ENCODE measurements around the gene TBX2. TPM values are rescaled to one million over a fixed set of nuclear protein-coding genes. Genes with fewer than 3 reads are reported as not detected.

TBX2 gene
- total RNA-seq, 1 experiment from 2014 or later: not detected

DNA sequence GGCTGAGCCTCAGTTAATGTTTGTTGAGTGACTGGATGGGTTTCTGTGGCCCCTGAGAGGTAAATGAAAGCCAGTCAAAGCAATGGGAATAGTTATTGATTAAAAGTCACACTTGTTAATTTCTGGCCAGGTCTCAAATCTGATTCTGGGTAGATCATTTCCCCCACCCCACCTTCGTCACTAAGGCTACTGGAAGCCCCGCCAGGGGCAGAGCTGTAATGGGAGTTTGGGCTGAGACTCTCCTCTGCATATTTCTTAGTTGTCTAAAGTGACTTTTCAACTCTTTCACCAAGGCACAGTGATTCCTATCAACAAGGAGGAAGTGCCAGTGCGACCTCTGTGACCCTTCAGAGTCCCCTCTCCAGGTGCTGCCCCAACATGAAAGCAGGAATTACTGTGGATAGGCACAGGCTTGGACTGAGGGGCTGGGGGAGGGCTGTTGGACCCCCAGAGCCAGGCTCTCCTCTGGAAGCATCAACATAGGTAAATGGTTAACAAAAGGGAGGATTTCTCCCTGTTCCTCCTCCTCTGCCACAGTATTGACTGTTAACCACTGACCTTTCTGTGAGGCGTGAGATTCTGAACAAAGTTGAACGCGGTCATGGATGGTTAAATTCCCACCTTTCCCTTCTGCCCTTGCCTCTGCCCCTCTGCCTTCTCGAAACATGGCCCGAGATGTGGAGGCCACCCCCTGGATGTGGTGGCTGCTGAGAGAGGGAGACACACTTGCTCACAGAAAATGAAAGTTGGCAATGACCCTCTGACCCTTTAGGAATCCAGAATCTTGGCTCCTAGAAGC is 20.8 kb upstream of the TBX2 start:
- no TSS peak for BruUV-seq (replicated peaks)
- Histone ChIP-seq H3K27ac (ENCODE audit: low read depth, low read length, poor library complexity, severe bottlenecking) (no peak overlapping the region), H3K9me3 (ENCODE audit: low read depth, low read length, poor library complexity, severe bottlenecking) (no peaks in the 10 kb centered on the region), H3K4me3 (ENCODE audit: low read depth, low read length, poor library complexity, severe bottlenecking) (no peak overlapping the region), H3K4me1 (ENCODE audit: insufficient read depth, low read length, poor library complexity, severe bottlenecking) (no peaks in the 10 kb centered on the region), H3K36me3 (ENCODE audit: insufficient read depth, low read length, poor library complexity, severe bottlenecking) (no peaks in the 10 kb centered on the region), H3K27me3 (replicated peaks; ENCODE audit: insufficient read depth, low read depth, low read length, poor library complexity) (no peaks in the 10 kb centered on the region)
- intact Hi-C loops (cut with micrococcal nuclease; ENCODE audit: unreplicated experiment): no loop called here
- POLR2A ChIA-PET (ENCODE audit: low non-redundant PET): no interaction called here
- DNase-seq (ENCODE audit: low spot score): no peak
- CTCF ChIA-PET: no interaction called here
- no peak for TF ChIP-seq EZH2 (IDR thresholded peaks at IDR 0.05; ENCODE audit: borderline replicate concordance, low read depth, low read length, poor library complexity, severe bottlenecking)
- TF ChIP-seq, protein P1, sequence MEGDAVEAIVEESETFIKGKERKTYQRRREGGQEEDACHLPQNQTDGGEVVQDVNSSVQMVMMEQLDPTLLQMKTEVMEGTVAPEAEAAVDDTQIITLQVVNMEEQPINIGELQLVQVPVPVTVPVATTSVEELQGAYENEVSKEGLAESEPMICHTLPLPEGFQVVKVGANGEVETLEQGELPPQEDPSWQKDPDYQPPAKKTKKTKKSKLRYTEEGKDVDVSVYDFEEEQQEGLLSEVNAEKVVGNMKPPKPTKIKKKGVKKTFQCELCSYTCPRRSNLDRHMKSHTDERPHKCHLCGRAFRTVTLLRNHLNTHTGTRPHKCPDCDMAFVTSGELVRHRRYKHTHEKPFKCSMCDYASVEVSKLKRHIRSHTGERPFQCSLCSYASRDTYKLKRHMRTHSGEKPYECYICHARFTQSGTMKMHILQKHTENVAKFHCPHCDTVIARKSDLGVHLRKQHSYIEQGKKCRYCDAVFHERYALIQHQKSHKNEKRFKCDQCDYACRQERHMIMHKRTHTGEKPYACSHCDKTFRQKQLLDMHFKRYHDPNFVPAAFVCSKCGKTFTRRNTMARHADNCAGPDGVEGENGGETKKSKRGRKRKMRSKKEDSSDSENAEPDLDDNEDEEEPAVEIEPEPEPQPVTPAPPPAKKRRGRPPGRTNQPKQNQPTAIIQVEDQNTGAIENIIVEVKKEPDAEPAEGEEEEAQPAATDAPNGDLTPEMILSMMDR (conservative IDR thresholded peaks at IDR 0.05; ENCODE audit: low read depth, low read length): no peak

DNA sequence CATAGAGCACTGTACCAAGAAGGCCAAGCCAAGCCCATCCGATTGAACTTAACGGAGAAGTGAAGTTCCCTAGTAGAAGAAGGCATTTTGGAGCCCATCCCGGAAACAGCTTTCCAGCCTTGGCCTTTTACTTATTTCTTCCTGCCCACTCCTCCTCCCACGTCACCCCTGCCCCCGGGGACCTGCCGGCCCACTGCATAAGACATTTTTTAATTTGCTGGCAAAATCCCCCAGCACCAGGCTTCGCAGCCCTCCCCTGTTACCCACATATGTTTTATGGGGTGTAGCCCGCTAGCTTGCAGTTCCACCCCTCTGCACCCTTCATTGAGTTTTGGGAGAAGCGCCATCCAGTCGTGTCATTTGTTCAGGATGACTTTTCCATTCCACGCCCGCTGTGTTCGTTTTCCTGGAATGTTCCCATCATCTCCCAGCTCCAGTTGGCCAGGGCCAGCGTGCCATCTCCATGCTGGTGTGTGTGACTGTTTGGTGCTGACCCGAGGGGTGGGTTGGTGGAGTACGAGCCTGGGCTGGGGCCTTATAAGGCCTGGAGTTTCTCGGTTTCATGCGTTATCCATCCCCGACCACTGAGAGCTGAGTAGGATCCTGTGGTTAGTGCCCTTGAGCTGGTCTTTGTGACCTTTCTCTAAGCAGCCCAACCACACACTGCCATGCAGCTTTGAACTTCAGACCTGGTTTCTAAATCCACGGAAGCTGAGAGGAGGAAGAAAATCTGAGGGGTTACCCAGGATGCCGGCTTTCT is 20.0 kb upstream of the TBX2 start:
- TF ChIP-seq EZH2 (IDR thresholded peaks at IDR 0.05; ENCODE audit: borderline replicate concordance, low read depth, low read length, poor library complexity, severe bottlenecking): no peak
- TF ChIP-seq, protein P1 (conservative IDR thresholded peaks at IDR 0.05; ENCODE audit: low read depth, low read length): no peak
- no peaks in the 10 kb centered on the region for H3K27me3 ChIP-seq (replicated peaks; ENCODE audit: insufficient read depth, low read depth, low read length, poor library complexity)
- ChIA-PET POLR2A (ENCODE audit: low non-redundant PET) (no interaction called here), CTCF (no interaction called here)
- BruUV-seq (replicated peaks): no TSS peak
- H3K9me3 ChIP-seq (ENCODE audit: low read depth, low read length, poor library complexity, severe bottlenecking): no peaks in the 10 kb centered on the region
- intact Hi-C loops (cut with micrococcal nuclease; ENCODE audit: unreplicated experiment): no loop called here
- H3K27ac ChIP-seq (ENCODE audit: low read depth, low read length, poor library complexity, severe bottlenecking): no peak overlapping the region
- no peaks in the 10 kb centered on the region for H3K36me3 ChIP-seq (ENCODE audit: insufficient read depth, low read length, poor library complexity, severe bottlenecking)
- H3K4me3 ChIP-seq (ENCODE audit: low read depth, low read length, poor library complexity, severe bottlenecking): no peak overlapping the region
- DNase-seq (ENCODE audit: low spot score): no peak
- H3K4me1 ChIP-seq (ENCODE audit: insufficient read depth, low read length, poor library complexity, severe bottlenecking): no peaks in the 10 kb centered on the region

DNA sequence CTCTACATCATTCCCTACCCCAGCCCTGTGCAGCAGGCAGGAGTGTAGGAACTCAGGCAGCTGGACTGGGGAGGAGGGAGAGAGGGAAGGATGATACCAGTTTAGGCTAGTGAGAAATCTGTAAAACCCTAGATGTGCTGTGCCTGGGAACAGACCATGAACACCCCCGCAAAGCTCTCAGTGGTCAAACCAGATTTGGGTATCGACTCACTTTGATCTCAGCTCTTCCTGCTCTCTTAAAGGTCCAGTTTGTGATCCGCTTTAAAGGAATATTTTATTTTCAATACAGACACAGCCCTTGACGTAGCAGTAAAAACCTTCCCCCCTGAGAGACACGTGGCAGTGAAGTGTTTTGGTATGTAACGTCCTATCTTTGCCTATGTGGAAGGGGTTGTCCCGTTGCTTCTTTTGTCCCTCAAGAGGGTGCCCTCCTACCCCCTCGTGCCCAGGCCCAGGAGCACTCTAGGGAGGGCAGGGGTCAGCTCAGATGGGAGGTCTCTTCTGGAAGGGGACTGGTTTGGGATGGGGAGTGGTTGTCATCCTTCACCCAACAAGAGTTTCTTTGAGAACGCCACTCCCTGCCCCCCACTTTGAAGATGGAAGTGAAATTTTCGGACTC is 19.3 kb upstream of the TBX2 start:
- ChIA-PET CTCF (no interaction called here), POLR2A (ENCODE audit: low non-redundant PET) (no interaction called here)
- Histone ChIP-seq H3K27ac (ENCODE audit: low read depth, low read length, poor library complexity, severe bottlenecking) (no peak overlapping the region), H3K27me3 (replicated peaks; ENCODE audit: insufficient read depth, low read depth, low read length, poor library complexity) (no peaks in the 10 kb centered on the region), H3K4me1 (ENCODE audit: insufficient read depth, low read length, poor library complexity, severe bottlenecking) (no peaks in the 10 kb centered on the region), H3K36me3 (ENCODE audit: insufficient read depth, low read length, poor library complexity, severe bottlenecking) (no peaks in the 10 kb centered on the region), H3K9me3 (ENCODE audit: low read depth, low read length, poor library complexity, severe bottlenecking) (no peaks in the 10 kb centered on the region), H3K4me3 (ENCODE audit: low read depth, low read length, poor library complexity, severe bottlenecking) (no peak overlapping the region)
- intact Hi-C loops (cut with micrococcal nuclease; ENCODE audit: unreplicated experiment): no loop called here
- TF ChIP-seq, protein P1 (conservative IDR thresholded peaks at IDR 0.05; ENCODE audit: low read depth, low read length): no peak
- no peak for TF ChIP-seq EZH2 (IDR thresholded peaks at IDR 0.05; ENCODE audit: borderline replicate concordance, low read depth, low read length, poor library complexity, severe bottlenecking)
- no peak for DNase-seq (ENCODE audit: low spot score)
- no TSS peak for BruUV-seq (replicated peaks)

Measured in A673 (cell line).